GM08714 (cell line): ENCODE data around the gene ADAMTSL1.
"Not testable (repeated sequence)": the region's sequence is repeated elsewhere in the genome, so short reads cannot be mapped to it uniquely, and the experiment has no call there.

Experiments used
- H3K4me3 ChIP-seq: fragments of 200-500 bp; sonication (Bioruptor generic); 2 replicates; pipeline ENCODE4 v1.5.1; 2014; ENCODE audit warnings: mild to moderate bottlenecking, low read length, inconsistent platforms
- ZNF274 ChIP-seq: IDR thresholded peaks from 2 replicates; pipeline ENCODE4 v1.6.1; 2012; ENCODE audit warnings: mild to moderate bottlenecking, low read depth, low read length

Gene ADAMTSL1

DNA sequence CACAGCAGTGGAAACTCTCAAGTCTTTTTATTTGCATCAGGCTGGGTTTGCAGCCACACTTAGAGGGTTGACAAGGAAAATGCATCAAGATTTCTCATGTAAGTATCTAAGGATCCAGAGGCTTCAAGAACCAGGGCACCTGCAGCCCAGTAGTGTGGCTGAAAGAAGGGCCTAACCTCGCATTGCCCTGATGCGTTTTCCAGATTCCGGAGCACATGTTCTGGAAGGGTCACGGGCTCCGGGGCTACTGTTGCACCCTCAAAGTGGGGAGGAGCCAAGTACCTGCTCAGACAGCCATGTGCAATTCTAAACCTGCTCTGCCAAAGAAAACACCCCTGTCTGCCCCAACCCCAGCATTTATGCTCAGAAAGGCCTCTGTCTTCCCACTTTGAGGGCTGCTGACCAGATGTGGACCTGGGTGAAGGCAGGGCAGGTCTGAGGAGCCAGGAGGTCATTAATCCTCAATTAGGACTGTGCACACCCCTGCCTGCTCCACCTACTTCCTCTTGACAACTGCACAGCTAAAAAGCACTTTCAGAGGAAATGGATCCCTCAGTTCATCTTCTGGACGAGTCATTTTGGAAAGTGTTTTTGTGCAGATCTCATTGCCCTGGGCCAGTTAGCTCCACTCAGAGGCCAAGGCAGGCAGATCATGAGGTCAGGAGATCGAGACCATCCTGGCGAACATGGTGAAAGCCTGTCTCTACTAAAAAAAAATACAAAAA, 448.4 kb downstream of the ADAMTSL1 start:
- TF ChIP-seq ZNF274, result no peak
- H3K4me3 ChIP-seq, result no peak overlapping the region

DNA sequence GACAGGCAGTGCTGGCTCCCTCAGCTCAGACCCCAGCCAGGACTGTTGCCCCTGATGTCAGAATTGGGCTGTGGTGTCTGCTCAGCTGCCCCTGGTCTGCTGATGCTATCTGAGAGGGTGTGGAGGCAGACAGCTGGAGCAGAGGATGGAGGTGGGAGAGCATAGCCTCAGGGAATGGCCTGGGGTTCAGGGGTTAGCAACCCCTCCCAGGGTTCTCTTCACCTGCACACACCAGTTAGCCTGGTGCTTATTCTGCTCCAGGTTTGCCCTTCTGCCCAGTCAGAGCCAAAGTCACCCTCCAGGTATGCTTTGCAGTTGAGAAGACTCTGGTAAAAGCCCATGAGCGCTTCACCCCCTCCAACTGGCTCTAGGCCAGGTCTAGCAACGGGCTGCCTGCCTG, 449.2 kb downstream of the ADAMTSL1 start:
- H3K4me3 ChIP-seq, result no peak overlapping the region
- TF ChIP-seq ZNF274, result no peak

DNA sequence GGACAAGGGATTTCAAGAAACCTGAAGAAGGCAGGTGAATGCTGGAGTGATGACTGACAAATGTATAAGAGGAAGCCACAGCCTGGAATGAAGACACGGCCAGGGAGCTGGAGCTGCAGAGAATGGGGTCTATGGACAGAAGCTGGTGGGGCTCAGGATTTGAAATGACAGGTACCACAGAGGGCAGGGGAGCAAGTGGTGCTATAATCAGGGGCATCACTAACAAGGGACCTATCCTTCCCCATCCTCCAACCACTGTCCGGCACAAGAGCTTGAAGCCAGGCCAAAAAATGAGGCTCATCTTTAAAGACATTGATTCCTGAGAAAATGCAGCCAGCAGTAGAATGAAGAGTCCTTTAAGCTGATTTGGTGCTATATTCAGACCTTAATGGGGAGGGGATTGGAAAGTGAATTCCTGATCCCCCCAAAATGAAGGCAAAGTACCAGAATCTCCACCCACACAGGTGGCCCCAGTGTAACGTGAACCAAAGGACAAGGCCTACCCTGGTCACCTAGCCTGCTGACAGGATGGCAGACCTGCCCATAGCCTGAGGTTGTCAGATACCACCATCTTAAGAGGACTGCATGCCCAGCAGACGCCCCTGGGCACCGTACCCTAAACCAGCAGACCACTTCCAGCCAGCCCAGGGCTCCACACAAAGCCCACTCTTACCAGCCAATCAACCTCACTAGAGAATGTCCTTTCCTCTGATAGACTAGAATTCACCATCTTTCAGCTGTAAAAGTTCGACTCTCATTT, 449.9 kb downstream of the ADAMTSL1 start:
- no peak overlapping the region for H3K4me3 ChIP-seq
- TF ChIP-seq ZNF274, result no peak

DNA sequence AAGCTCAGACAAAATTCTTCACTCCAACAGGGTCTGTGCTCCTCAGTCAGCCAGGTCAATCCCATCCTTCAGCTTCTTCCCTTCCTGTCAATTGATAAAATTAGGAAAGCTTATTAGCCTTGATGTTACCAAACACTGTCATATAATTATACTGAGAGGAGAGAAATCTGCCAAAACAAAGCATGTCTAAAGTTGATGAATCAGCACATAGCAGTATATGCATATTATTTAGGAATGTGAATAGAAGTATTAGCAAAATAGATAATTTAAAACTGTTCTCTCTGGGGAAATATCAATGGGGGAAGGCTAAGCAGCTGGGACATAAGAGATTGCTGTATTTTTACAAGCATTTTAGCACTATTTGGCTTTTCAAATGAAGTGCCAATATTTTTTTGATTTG, 451.9 kb downstream of the ADAMTSL1 start:
- H3K4me3 ChIP-seq, result no peak overlapping the region
- TF ChIP-seq ZNF274, result no peak

DNA sequence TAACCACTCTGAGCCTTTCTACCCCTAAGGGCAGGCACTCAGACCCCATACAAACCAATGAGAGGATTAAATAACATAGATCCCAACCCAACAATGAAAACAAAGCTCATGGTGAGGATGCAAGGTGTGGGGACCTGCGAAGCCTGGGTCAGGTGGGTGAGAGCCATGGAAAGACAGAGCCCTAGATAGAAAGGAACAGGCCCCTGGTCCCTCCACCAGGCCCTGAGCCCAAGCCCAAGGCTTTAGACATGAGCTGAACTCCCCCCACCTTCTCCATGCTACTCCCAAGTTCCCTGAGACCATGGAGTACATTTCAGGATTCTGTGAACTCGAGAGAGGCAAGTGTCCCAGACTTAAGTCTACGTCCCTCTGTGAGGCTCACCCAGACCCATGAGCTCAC, 452.6 kb downstream of the ADAMTSL1 start:
- no peak for TF ChIP-seq ZNF274
- H3K4me3 ChIP-seq, result no peak overlapping the region

DNA sequence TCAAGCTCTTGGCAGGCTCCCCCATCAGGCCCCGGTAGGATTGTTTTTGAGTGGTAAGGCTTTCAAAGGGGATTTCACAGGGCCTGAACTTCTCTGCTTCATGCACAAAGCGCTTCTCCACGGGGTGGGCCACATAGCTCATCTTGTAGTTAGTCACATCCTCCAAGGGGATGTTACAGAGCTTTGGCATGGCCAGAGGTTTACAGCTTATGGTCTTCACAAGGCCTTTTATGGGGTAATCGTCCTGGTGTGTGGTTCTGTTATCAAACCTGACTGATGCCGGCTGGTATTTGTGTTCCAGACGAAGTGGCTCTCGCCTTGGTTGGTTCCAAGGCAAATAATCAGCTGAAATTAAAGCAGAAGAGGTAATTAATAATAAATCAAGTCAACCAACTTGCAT, 454.8 kb downstream of the ADAMTSL1 start:
- TF ChIP-seq ZNF274, result no peak
- no peak overlapping the region for H3K4me3 ChIP-seq

DNA sequence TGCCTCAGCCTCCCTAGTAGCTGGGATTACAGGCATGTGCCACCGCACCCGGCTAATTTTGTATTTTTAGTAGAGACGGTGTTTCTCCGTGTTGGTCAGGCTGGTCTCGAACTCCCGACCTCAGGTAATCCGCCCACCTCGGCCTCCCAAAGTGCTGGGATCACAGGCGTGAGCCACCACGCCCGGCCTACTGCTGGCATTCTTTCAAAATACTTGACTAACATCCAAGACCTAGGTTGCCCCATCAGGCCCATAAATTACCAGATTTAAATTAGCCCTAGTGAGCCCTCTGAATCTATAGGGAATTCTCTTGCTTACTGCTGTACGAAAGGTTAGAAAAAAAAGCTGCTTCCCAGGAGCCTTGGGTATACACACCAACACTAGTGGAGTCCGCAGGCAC, 456.7 kb downstream of the ADAMTSL1 start:
- not testable (repeated sequence) for H3K4me3 ChIP-seq

DNA sequence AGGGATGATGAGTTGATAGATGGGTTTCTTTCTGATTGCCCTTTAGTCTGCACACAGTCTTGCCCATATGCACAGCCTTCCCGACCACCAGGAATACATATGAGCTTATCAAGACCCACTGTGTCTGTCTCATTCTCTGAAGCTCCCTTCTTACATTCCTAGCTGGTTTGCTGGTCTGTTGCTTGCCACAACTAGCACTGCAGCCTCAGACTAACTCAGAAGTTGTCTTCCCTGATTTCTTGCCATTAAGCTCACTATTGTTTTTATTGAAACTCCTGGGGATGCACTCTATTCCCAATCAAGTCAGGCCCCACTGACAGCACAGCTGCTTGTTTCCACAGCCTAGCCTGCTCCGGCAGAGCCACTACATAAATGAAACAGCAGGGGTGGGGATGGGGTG, 461.6 kb downstream of the ADAMTSL1 start:
- H3K4me3 ChIP-seq, result no peak overlapping the region
- no peak for TF ChIP-seq ZNF274

DNA sequence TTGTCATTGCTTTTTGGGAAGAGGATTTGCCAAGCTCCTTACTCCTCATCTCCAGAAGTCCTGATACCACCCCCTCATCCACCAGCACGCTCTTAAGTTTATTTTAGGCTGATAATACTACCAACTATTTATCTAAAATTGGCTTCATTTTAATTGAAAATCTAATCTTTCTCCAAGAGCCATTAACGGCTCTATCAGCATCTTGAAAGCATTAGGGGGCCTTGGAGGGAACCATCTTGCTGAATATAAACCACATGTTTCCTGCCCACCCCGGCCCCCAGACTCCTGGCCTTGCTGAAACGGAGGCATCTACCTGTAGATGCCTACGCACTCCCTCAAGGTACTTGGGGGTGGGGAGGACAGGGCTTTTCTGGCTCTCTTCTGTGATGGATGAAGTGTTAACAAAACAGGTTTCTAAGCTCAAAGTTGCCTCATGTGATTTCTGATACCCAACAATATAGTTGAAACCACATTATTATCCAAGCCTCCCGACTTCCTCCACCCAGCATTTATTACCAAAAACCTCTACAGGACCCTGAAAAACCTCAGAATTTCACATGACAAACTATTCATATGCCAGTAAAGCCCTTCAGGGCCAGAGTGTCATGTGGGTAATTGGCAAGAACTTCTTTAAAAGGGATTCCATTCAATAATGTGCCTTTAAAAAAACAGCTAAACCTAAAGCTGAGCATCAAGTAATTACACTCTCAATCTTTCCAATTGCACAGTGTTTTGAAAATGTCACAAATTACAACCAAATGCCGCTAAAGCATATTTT, 462.3 kb downstream of the ADAMTSL1 start:
- TF ChIP-seq ZNF274, result no peak
- H3K4me3 ChIP-seq, result no peak overlapping the region

DNA sequence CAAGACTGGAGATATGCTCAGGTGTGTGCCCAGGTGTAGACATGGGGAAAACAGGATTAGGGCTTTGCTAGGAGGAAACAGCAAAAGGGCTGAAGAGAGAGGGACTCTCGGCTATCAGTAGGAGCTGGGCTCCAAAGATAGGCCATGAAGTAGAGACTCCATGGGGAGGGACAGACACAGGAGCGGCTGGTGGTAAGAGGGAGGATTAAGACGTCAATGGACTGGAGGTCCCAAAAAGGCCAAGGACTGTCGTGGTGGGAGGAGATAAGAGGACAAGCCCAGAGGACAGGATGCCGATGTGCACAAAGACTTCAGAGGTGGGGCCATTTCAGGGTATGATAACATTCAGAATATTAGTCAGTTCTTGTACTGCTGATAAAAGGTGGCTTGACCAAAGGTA, 466.0 kb downstream of the ADAMTSL1 start:
- H3K4me3 ChIP-seq, result no peak overlapping the region
- no peak for TF ChIP-seq ZNF274

DNA sequence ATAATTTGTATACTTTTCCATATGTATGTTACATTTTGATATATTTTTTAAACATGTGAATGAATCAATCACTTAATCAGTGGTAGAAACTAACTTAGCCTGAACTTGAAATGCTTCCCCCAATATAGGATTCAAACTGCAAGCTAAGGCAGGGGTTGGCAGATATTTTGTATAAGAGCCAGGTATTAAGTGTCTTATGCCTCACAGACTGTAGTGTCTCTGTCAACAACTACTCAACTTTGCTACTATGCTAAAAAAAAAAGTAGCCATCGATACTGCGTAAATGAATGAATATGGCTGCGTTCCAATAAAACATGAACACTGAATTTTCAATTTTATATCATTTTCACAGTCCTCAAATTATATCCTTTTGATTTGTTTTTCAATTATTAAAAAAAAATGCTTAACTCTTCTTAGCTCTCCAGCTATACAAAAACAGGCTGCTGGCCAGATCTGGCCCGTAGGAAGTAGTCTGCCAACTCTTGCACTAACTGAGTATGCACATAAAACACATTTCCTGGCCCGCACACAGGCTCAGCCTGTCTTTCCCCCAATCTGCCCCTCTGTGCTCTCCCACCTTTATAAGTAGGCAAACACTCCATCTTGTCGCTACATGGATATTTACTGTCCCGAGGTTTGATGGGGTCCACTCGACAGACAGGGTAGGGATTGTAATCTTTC, 467.2 kb downstream of the ADAMTSL1 start:
- no peak overlapping the region for H3K4me3 ChIP-seq
- TF ChIP-seq ZNF274, result no peak

DNA sequence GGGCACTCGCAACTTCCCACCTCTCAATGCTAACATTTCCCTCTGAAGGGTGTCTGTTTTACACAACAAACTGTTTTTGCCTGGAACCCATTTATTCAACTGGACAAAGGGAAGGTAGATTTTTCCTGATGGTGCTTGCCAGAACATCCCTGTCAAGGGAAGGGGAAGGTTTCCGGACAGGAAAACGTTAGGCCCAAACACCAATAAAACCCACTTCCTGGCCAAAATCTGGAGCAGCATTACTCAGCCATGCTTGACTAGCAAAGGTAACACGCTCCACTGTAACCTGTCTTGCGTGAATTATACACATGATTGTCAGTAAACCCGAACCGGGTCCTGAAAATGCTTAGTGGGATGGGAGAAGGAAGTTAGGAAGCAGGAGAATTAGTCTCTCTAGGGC, 468.8 kb downstream of the ADAMTSL1 start:
- TF ChIP-seq ZNF274, result no peak

DNA sequence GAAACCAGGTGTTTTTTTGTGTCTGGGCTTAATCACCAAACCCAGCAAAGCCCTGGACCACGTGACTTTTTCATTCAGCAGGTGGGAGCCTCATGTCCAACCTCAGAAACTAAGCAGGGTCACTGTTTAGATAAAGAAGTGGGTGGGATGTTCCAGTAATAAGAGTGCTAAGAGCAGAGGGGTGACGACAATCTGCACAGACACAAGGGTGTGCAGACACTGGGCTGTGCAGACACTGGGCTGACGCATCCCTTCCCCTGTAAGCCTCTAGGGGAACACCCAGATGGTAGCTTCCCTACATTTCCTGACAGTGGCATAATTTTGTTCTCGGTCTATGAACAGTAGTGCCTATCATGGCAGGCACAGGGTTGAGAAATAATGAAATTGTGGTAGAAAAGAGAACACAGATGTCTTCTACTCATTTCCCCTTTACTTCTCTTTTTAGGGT, 474.0 kb downstream of the ADAMTSL1 start:
- no peak overlapping the region for H3K4me3 ChIP-seq
- TF ChIP-seq ZNF274, result no peak

More for the DNA sequence above, 468.8 kb downstream of the ADAMTSL1 start:
- no peak overlapping the region for H3K4me3 ChIP-seq

DNA sequence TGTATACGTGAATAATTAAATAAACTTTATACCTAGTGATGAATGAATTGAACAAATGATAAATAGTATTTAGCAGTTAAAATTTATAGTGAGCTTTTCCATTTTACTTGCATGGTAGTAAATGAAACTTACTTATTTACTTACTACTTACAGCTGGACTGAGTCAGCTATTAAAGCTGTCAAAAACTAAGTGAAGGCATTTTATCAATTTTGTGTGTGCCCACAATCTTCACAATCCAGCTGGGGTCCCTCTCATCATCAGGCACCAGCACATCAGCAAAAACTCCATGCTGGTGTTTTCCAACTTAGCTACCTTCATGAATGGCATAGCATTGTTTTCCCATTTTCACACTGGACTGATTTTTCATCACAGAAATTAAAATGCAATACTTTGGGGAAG, 478.0 kb downstream of the ADAMTSL1 start:
- H3K4me3 ChIP-seq, result no peak overlapping the region
- TF ChIP-seq ZNF274, result no peak

DNA sequence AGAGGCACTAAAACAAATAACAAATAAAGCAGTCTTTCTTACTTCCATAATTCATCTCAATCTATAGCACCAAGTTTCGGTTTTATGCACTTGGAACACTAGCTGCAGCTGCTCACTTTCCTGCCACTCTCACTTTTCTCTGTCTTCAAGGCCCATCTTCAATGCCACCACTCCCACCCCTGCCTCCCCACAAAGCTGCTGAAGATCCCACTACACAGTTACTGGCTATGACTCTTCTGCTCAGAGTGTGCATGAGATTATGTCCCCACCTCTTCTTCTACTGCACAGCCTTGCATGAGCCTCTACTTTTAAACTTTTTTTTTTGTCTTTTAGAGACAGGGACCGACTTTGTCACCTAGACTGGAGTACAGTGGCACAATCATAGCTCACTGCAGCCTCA, 481.7 kb downstream of the ADAMTSL1 start:
- no peak overlapping the region for H3K4me3 ChIP-seq
- TF ChIP-seq ZNF274, result no peak
